ENCODE measurements around the gene KRT1. TPM values are rescaled to one million over a fixed set of nuclear protein-coding genes. Genes with fewer than 3 reads are reported as not detected.

KRT1 gene
- total RNA-seq, 6 experiments from 2014 or later: not detected

DNA sequence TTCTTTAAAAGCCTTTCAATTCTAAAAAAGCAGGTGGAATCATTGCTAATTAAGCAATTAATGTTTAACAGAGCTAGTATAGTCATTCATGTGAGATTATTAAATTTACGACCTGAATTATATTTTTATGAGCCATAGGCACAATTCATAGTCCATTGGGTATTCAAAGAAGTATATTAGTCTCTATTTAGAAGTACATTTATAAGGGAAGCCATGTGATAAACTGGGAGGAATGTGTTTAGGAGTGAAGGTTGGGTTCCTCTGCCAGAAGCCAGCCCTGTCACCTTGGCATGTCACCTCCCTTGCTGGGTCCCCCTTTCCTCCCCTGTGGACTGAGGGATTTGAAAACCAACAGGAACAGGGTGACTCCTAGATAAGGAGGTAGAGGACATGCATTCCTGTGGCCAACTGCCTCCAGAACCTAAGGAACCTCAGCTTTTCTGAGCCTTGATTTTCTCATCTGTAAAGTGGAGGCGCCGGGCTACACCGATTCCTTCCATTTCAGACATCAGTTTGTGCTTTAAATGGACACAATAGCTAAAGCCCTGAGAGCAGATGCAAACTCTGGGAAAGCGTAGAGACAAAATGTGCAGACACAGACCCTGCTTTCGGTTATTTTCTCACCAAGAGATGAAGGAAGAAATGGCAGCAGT lies 22.8 kb downstream of the KRT1 start:
- intact Hi-C loops (cut with DNase I): no loop called here
- ATAC-seq (no peak), DNase-seq (no peak)
- H3K27me3 ChIP-seq: no peaks in the 10 kb centered on the region
- WGBS (ENCODE audit: insufficient coverage, low coverage, low lambda C conversion rate, missing lambda C conversion rate): 81% methylated on average over 6 of the region's 6 CpGs
- H3K36me3 ChIP-seq: no peaks in the 10 kb centered on the region
- H3K4me3 ChIP-seq: no peak overlapping the region
- no peaks in the 10 kb centered on the region for H3K9me3 ChIP-seq
- H3K27ac ChIP-seq: no peak overlapping the region
- TF ChIP-seq, protein P1, sequence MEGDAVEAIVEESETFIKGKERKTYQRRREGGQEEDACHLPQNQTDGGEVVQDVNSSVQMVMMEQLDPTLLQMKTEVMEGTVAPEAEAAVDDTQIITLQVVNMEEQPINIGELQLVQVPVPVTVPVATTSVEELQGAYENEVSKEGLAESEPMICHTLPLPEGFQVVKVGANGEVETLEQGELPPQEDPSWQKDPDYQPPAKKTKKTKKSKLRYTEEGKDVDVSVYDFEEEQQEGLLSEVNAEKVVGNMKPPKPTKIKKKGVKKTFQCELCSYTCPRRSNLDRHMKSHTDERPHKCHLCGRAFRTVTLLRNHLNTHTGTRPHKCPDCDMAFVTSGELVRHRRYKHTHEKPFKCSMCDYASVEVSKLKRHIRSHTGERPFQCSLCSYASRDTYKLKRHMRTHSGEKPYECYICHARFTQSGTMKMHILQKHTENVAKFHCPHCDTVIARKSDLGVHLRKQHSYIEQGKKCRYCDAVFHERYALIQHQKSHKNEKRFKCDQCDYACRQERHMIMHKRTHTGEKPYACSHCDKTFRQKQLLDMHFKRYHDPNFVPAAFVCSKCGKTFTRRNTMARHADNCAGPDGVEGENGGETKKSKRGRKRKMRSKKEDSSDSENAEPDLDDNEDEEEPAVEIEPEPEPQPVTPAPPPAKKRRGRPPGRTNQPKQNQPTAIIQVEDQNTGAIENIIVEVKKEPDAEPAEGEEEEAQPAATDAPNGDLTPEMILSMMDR (IDR thresholded peaks at IDR 0.05): no peak
- no peak for TF ChIP-seq POLR2A (IDR thresholded peaks at IDR 0.05)
- no peaks in the 10 kb centered on the region for H3K4me1 ChIP-seq

DNA sequence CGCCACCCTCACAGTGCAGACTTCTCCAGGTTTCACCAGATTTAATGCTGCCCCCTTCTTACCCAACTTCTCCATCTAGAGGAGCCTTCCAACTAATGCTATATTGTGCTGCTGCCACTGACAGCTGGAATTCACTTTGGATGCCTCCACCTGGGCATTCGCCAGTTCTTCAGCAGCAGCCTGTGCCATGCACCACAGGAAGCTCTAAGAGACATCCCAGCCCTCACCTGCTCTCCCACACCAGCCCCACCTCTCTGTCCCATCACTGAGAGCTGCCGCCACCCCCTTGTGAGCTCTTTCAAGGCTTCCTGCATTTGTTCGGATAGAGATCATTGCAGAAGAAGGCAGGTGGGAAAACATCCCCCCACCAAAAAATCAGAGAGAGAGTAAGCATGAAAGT lies 23.6 kb downstream of the KRT1 start:
- H3K27ac ChIP-seq: no peak overlapping the region
- no peaks in the 10 kb centered on the region for H3K27me3 ChIP-seq
- no peak for ATAC-seq
- no peak overlapping the region for H3K4me3 ChIP-seq
- WGBS (ENCODE audit: insufficient coverage, low coverage, low lambda C conversion rate, missing lambda C conversion rate): 41% methylated on average over 4 of the region's 4 CpGs
- H3K4me1 ChIP-seq: no peaks in the 10 kb centered on the region
- H3K36me3 ChIP-seq: no peaks in the 10 kb centered on the region
- H3K9me3 ChIP-seq: no peaks in the 10 kb centered on the region
- no peak for TF ChIP-seq POLR2A (IDR thresholded peaks at IDR 0.05)
- intact Hi-C loops (cut with DNase I): no loop called here
- DNase-seq: no peak

DNA sequence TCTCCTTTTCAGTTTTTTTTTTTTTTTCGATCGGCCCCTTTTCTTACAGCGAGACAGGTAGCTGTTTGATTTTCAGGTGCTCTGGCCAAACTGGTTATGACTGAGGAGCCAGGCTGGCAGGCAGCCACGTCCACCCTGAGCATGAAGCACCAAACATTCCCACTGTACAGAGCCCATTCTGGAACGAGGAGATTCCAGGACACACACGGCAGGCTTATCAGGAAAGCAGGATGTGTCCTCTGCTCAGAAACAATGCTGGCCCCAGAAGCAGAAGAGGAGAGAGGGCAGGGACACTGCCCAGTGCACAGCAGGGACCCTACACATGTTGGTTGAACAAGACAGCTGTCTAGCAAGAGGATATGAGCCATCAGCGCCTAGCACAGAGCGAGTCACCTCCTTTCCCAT lies 24.5 kb downstream of the KRT1 start:
- H3K27me3 ChIP-seq: no peaks in the 10 kb centered on the region
- no peak overlapping the region for H3K27ac ChIP-seq
- intact Hi-C loops (cut with DNase I): no loop called here
- DNase-seq: no peak
- TF ChIP-seq POLR2A (IDR thresholded peaks at IDR 0.05): no peak
- TF ChIP-seq, protein P1 (IDR thresholded peaks at IDR 0.05): no peak
- WGBS (ENCODE audit: insufficient coverage, low coverage, low lambda C conversion rate, missing lambda C conversion rate): 18% methylated on average over 8 of the region's 8 CpGs
- H3K36me3 ChIP-seq: no peaks in the 10 kb centered on the region
- no peaks in the 10 kb centered on the region for H3K4me1 ChIP-seq
- H3K9me3 ChIP-seq: no peaks in the 10 kb centered on the region
- no peak overlapping the region for H3K4me3 ChIP-seq
- peak in 3 of 4 donors; percentile 26 to 48 (median 34) for ATAC-seq

DNA sequence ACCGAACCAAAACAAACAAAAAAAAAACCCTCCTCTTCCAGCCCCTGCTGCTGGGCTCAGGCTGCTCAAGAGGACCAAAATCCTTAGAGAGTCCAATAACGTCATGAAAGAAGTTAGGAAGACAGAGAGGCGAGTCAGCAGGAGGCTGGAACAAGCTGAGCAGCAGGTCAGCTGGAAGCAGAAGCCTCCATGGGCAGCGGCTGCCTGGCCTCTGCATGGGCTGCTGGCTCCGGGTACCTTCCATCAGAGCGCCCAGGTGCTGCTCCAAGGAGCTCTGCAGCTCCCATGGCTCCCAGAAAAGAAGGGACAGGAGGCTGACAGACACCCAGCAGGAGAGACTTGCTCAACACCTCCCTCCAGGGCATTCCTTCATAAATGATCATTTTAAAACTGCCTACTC lies 25.0 kb downstream of the KRT1 start:
- intact Hi-C loops (cut with DNase I): no loop called here

DNA sequence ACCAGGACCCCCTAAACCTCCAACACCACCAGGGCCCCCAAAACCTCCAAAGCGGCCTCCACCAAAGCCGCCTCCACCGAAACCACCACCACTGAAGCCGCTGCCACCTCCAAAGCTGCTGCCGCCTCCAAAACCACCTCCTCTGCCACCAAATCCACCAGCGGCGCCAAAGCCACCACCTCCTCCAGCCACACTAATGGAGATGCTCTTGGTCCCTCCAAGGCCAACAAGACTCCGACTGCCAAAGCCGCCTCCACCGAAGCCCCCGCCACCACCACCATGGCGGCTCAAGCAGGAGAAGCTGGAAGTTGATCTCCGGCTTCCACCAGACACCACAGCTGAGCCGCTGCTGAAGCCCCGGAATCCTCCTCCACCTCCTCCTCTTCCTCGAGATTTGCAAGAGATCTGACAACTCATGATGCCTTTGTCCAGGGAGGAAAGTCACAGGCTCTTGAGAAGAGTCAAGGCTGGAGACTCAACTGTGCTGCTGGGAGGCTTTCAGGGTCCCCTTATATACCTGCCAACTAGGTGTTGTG lies 28.4 kb downstream of the KRT1 start, which contains the start of gene KRT2:
TSS of gene KRT2 (minus strand) at position 486 of the 536 bp plus-strand sequence. CDS start at position 417, 69 bp downstream.
- Histone ChIP-seq H3K27ac (no peak within 1 kb of the TSS), H3K4me3 (no peak within 1 kb of the TSS), H3K4me1 (no peaks in the 10 kb centered on the region), H3K36me3 (no peaks in the 10 kb centered on the region), H3K9me3 (no peaks in the 10 kb centered on the region), H3K27me3 (no peaks in the 10 kb centered on the region)
- intact Hi-C loops (cut with DNase I): no loop called here
- no CpG with 5 or more reads among the region's 16 CpGs for WGBS (ENCODE audit: insufficient coverage, low coverage, low lambda C conversion rate, missing lambda C conversion rate)
- TF ChIP-seq, protein P1 (IDR thresholded peaks at IDR 0.05): no peak
- TF ChIP-seq POLR2A (IDR thresholded peaks at IDR 0.05): no peak
- no peak for ATAC-seq
- no peak for DNase-seq

More for the DNA sequence above, 25.0 kb downstream of the KRT1 start:
- Histone ChIP-seq H3K4me1 (no peaks in the 10 kb centered on the region), H3K36me3 (no peaks in the 10 kb centered on the region), H3K9me3 (no peaks in the 10 kb centered on the region), H3K27ac (no peak overlapping the region), H3K27me3 (no peaks in the 10 kb centered on the region), H3K4me3 (no peak overlapping the region)
- DNase-seq (no peak), ATAC-seq (no peak)
- 45% methylated on average over 2 of the region's 6 CpGs for WGBS (ENCODE audit: insufficient coverage, low coverage, low lambda C conversion rate, missing lambda C conversion rate)
- no peak for TF ChIP-seq POLR2A (IDR thresholded peaks at IDR 0.05)
- TF ChIP-seq, protein P1 (IDR thresholded peaks at IDR 0.05): no peak
